HG02852 (cell line): ENCODE data around the gene TCF7L1.
"Not testable (repeated sequence)": the region's sequence is repeated elsewhere in the genome, so short reads cannot be mapped to it uniquely, and the experiment has no call there.

Experiments
- ATAC-seq: cut with Tn5 transposase; IDR thresholded peaks from one replicate; pipeline ENCODE4 v1.9.1; 2021; ENCODE audit warnings: mild to moderate bottlenecking, moderate library complexity; ENCODE audit not compliant: unreplicated experiment

TCF7L1 gene

GRCh38 chr2:85341269-85342029 lies 208.3 kb downstream of the TCF7L1 start:
- ATAC-seq: no peak

GRCh38 chr2:85342156-85342555 lies 209.0 kb downstream of the TCF7L1 start:
- no peak for ATAC-seq

GRCh38 chr2:85343207-85343895 lies 210.2 kb downstream of the TCF7L1 start:
- ATAC-seq: not testable (repeated sequence)

- no peak for ATAC-seq
Observed at GRCh38 chr2:85344356-85344954, 211.3 kb downstream of the TCF7L1 start.

- no peak for ATAC-seq
Observed at GRCh38 chr2:85347599-85347998, 214.4 kb downstream of the TCF7L1 start.

- ATAC-seq: peak; percentile 4
Observed at GRCh38 chr2:85353876-85354285, 220.7 kb downstream of the TCF7L1 start.

DNA sequence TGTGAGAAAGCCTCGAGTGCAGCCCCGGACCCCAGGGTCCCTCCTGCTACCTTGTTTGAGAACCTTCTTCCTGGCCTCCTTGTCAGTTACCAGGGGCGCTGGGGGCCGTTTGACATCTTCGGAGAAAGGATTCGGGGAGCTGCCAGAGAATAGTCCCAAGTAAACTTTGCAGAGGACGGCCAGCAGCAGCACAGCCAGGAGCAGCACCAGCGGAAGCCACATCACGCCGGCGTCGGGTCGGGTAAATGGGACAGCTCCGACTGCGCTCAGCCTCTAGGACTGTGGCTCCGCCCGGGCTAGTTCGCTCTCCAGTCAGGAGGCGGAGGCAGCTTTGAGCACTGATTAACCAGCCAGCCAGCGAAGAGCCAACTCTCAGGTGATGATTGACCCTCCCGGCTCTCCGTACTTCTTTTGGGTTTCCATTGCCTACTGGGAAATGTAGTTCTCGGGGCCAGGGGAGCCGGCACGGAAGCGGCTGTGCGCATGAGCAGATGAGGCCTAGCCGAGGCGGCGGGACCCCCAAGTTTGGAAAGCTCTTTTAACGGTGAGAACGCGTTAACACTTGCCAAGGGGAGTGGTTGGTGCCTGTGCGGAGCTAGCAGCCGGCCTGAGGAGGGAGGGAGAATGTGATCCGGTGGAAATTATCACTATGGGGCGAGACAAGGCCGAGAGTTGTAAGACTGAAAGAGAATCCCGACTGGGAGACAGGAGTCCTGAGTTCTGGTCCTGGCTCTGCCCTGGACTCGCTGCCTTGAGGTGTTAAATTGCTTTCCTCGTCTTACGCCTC lies 221.3 kb downstream of the TCF7L1 start, which contains the start of the genes ELMOD3 and RETSAT:
Gene ELMOD3, plus strand, starts transcription at position 484 of the 787 bp plus-strand sequence. CDS start 2,430 bp downstream, outside the sequence.
Gene RETSAT, minus strand, starts transcription at position 243 of the 787 bp plus-strand sequence. Its CDS starts 21 bp downstream, at position 222.
- ATAC-seq: peak; percentile 97

GRCh38 chr2:85355073-85355410 lies 221.8 kb downstream of the TCF7L1 start:
- ATAC-seq: peak; percentile 4

- no peak for ATAC-seq
Observed at GRCh38 chr2:85355521-85355920, 222.3 kb downstream of the TCF7L1 start.

GRCh38 chr2:85356186-85356585 lies 223.0 kb downstream of the TCF7L1 start:
- no peak for ATAC-seq

DNA sequence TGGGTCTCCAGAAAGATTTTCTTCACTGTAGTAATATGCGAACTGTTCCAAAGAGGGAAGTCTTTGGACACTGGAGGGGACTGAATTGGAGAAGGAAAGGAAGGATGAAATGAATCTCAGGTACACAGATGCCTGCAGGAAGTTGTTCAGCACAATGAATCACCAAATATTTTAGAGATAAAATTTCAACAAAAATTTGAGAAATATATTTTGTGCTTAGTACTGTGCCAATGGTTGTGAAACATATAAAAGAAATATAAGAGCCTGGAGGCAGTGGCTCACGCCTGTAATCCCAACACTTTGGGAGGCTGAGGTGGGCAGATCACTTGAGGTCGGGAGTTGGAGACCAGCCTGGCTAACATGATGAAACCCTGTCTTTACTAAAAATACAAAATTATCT lies 224.5 kb downstream of the TCF7L1 start:
- ATAC-seq: no peak
